GM12878 (cell line): ENCODE results near the gene MXRA7. TPM values are rescaled to one million over a fixed set of nuclear protein-coding genes. Genes with fewer than 3 reads are reported as not detected.

Source experiments
- ATAC-seq: fragments of 200-7000 bp; cut with Tn5 transposase; 3 replicates; pipeline ENCODE4 v1.9.1; 2020; ENCODE audit warnings: mild to moderate bottlenecking, moderate library complexity
- Bru-seq: library from RNA; stranded (reverse); fragments of 400-500 nt; gene quantifications from one replicate; lab custom pipeline; 2021; lab: Mats Ljungman, UMichigan
- BruChase-seq, 2 experiments: library from RNA; stranded (reverse); fragments of 400-500 nt; gene quantifications; one replicate each; lab custom pipeline; 2021; lab: Mats Ljungman, UMichigan
- BruUV-seq: library from RNA; stranded (reverse); fragments of 400-500 nt; replicated peaks from 2 replicates; lab custom pipeline; 2021; lab: Mats Ljungman, UMichigan
- CTCF ChIA-PET: fragments of 300-600 bp; sonication (Branson Sonifier 250); formaldehyde crosslinking; extraction: SDS; loops from one replicate; lab custom pipeline; 2021; ENCODE audit warnings: inconsistent platforms; lab: Yijun Ruan, JAX
- POLR2A ChIA-PET: fragments of 350-600 bp; formaldehyde crosslinking; extraction: SDS; loops from one replicate; lab custom pipeline; 2021; ENCODE audit warnings: inconsistent platforms; lab: Charles Lee
- RAD21 ChIA-PET: fragments of 300-600 bp; sonication (Branson Sonifier 250); formaldehyde crosslinking; loops from one replicate; lab custom pipeline; 2023; ENCODE audit warnings: antibody characterized with exemption; ENCODE audit not compliant: unreplicated experiment; lab: Charles Lee
- SMC1A ChIA-PET: fragments of 300-600 bp; sonication (Branson Sonifier 250); formaldehyde crosslinking; loops from one replicate; lab custom pipeline; 2023; ENCODE audit not compliant: unreplicated experiment, uncharacterized antibody; lab: Charles Lee
- DNase-seq: peaks from one replicate; pipeline ENCODE4 v3.0.0-alpha.2; 2011; ENCODE audit warnings: low read depth, low spot score
- FAIRE-seq: peaks from 3 replicates; lab custom pipeline; 2011; peaks lifted over from hg19 to GRCh38; lab: Jason Lieb, UNC
- H2AFZ ChIP-seq: 2 replicates; pipeline ENCODE4 v1.6.0; 2011; ENCODE audit warnings: low read depth, low read length, control low read depth; ENCODE audit not compliant: control insufficient read depth
- H3K27ac ChIP-seq: 2 replicates; pipeline ENCODE4 v1.5.1; 2011; ENCODE audit warnings: control low read depth; ENCODE audit not compliant: control insufficient read depth, insufficient read depth
- H3K27me3 ChIP-seq, 2 experiments: replicated peaks in 1 of 2; 2 replicates each; pipeline versions ENCODE4 v1.6.0 to v1.6.1; 2011; ENCODE audit warnings: low read length in 1 of 2; ENCODE audit not compliant: control insufficient read depth in 2 of 2, insufficient read depth in 2 of 2
- H3K36me3 ChIP-seq, 2 experiments: 2 replicates each; pipeline ENCODE4 v1.5.1; 2011; ENCODE audit warnings: low read length in 1 of 2; ENCODE audit not compliant: control insufficient read depth in 2 of 2, insufficient read depth in 2 of 2
- H3K4me1 ChIP-seq: 2 replicates; pipeline ENCODE4 v1.6.1; 2011; ENCODE audit warnings: mild to moderate bottlenecking, low read length, moderate library complexity, mixed read lengths; ENCODE audit not compliant: control insufficient read depth, insufficient read depth
- H3K4me2 ChIP-seq: 2 replicates; pipeline ENCODE4 v1.6.0; 2011; ENCODE audit warnings: control low read depth; ENCODE audit not compliant: control insufficient read depth, insufficient read depth
- H3K4me3 ChIP-seq: fragments of 200-600 bp; sonication (generic); 2 replicates; pipeline ENCODE4 v1.5.1; 2016
- H3K79me2 ChIP-seq: 2 replicates; pipeline ENCODE4 v1.6.0; 2011; ENCODE audit warnings: low read length; ENCODE audit not compliant: control insufficient read depth, insufficient read depth
- H3K9ac ChIP-seq: 2 replicates; pipeline ENCODE4 v1.8.0; 2011; ENCODE audit warnings: low read length, control low read depth, mixed read lengths; ENCODE audit not compliant: control insufficient read depth, insufficient read depth
- H3K9me3 ChIP-seq: replicated peaks from 3 replicates; pipeline ENCODE4 v1.5.1; 2011; ENCODE audit warnings: mild to moderate bottlenecking, low read length; ENCODE audit not compliant: control insufficient read depth, insufficient read depth
- H4K20me1 ChIP-seq: 2 replicates; pipeline ENCODE4 v1.6.0; 2011; ENCODE audit not compliant: control insufficient read depth, insufficient read depth
- EGR1 ChIP-seq, 2 experiments: IDR thresholded peaks; 1 replicate in 1 of 2; 2 replicates in 1 of 2; pipeline ENCODE4 v1.6.1; 2011 to 2012; ENCODE audit warnings: low read depth in 2 of 2, low read length in 2 of 2, borderline replicate concordance in 1 of 2, mild to moderate bottlenecking in 1 of 2, moderate library complexity in 1 of 2
- NFYB ChIP-seq: IDR thresholded peaks from 2 replicates; pipeline ENCODE4 v1.6.1; 2011; ENCODE audit warnings: low read depth, mild to moderate bottlenecking, low read length, improper control_type of control experiment, moderate library complexity; ENCODE audit not compliant: insufficient read depth
- WGBS: methylation state at CpG from one replicate; pipeline ENCODE4 v1.1.6; 2016; ENCODE audit warnings: low lambda C conversion rate; ENCODE audit not compliant: insufficient replicate concordance, insufficient coverage; ENCODE audit errors: missing lambda C conversion rate; 5-methylcytosine and 5-hydroxymethylcytosine counted together
- in situ Hi-C: fragments of 300-500 bp; cut with MboI; formaldehyde crosslinking; loops from 9 replicates; pipeline ENCODE4 v1.14.3; 2018; ENCODE audit warnings: mixed read lengths
- intact Hi-C: fragments of 100-400 bp; cut with micrococcal nuclease; formaldehyde crosslinking; loops from one replicate; pipeline ENCODE4 v1.14.2; 2022; ENCODE audit not compliant: unreplicated experiment
- long read RNA-seq, 2 experiments: library from polyadenylated mRNA; unstranded; transcript quantifications; one replicate each; pipeline ENCODE4 v2.0.0, GENCODE V29; 2019 to 2020
- polyA minus RNA-seq, 3 experiments: library from RNA; depleted of rRNA, polyadenylated mRNA; stranded (reverse); fragments of >200 nt; gene quantifications; 2 replicates each; pipeline ENCODE4 v1.2.3, GENCODE V29; 2011
- polyA plus RNA-seq, 11 experiments: library from polyadenylated mRNA; depleted of rRNA in 4 of 11; unstranded in 6 of 11; stranded (reverse) in 5 of 11; fragments of >200 nt; fragmentation: Nextera tagmentation in 4 of 11; fragmentation: Illumina TruSeq in 1 of 11; extraction: Ambion mirVana in 4 of 11; extraction: Trizol in 1 of 11; gene quantifications; 1 replicate in 1 of 11; 2 replicates in 10 of 11; pipeline versions ENCODE4 v1.2.1 to v1.2.3, GENCODE V29; 2011 to 2016; ENCODE audit warnings: inconsistent platforms in 2 of 11, missing spikeins in 2 of 11, low read depth in 1 of 11
- total RNA-seq, 4 experiments: library from RNA; depleted of rRNA in 3 of 4; stranded (reverse); fragments of >200 nt in 3 of 4; fragmentation: Illumina TruSeq in 1 of 4; extraction: Trizol in 1 of 4; gene quantifications; 2 replicates each; pipeline versions ENCODE4 v1.2.1 to v1.2.3, GENCODE V29; 2013 to 2021
- TF ChIP-seq, protein P1 (sequence below): fragments of 450-650 bp; IDR thresholded peaks from 2 replicates; pipeline ENCODE4 v1.6.1; 2017; ENCODE audit warnings: mild to moderate bottlenecking, moderate library complexity

The MXRA7 gene, protein sequence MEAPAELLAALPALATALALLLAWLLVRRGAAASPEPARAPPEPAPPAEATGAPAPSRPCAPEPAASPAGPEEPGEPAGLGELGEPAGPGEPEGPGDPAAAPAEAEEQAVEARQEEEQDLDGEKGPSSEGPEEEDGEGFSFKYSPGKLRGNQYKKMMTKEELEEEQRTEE
- 0.33 and 0.54 TPM in 2 replicates for total RNA-seq (2013; cell fraction: nucleolus; rRNA removed)
- total RNA-seq (2014; rRNA removed), result 0.56 and 1.9 TPM in 2 replicates
- 0.49 and 0.60 TPM in 2 replicates for total RNA-seq (2014; rRNA removed; fragmentation: Illumina TruSeq; extraction: Trizol)
- 1.1 and 1.3 TPM in 2 replicates for total RNA-seq (2021)
- polyA plus RNA-seq (2011; ENCODE audit: low read depth), result 0.50 TPM
- polyA plus RNA-seq (2011; rRNA removed), result 0.15 and 0.30 TPM in 2 replicates
- polyA plus RNA-seq (2011; cell fraction: cytosol; rRNA removed), result 0.03 and 0.06 TPM in 2 replicates
- polyA plus RNA-seq (2011; cell fraction: nucleus; rRNA removed), result 0.06 and 0.07 TPM in 2 replicates
- polyA plus RNA-seq (2012), result 0.66 and 0.87 TPM in 2 replicates
- polyA plus RNA-seq (2014; fragmentation: Illumina TruSeq; extraction: Trizol), result 0.96 and 3.4 TPM in 2 replicates
- polyA plus RNA-seq (2014; fragmentation: Nextera tagmentation; extraction: Ambion mirVana), result under 1 TPM; 0.03 to 0.16 TPM
- 0.48 and 2.0 TPM in 2 replicates for polyA plus RNA-seq (2014; rRNA removed)
- polyA plus RNA-seq (2016; fragmentation: Nextera tagmentation; extraction: Ambion mirVana), result under 1 TPM; 0.08 to 0.18 TPM
- 0.10 TPM in 1 of 2 replicates, not detected in the other for polyA minus RNA-seq (2011; rRNA and poly(A)+ RNA removed)
- not detected in 2 replicates for polyA minus RNA-seq (2011; cell fraction: cytosol; rRNA and poly(A)+ RNA removed)
- polyA minus RNA-seq (2011; cell fraction: nucleus; rRNA and poly(A)+ RNA removed), result not detected in 2 replicates
- Bru-seq, nascent RNA, result percentile 35 among the genes with signal in this experiment
- BruChase-seq, experiment 1, labeled RNA remaining after a 6-hour chase, result percentile 33 among the genes with signal in this experiment
- BruChase-seq, experiment 2, labeled RNA remaining after a 2-hour chase, result percentile 28 among the genes with signal in this experiment
- long read RNA-seq, experiment 1, result 0 reads
- long read RNA-seq, experiment 2, result 0 reads

DNA sequence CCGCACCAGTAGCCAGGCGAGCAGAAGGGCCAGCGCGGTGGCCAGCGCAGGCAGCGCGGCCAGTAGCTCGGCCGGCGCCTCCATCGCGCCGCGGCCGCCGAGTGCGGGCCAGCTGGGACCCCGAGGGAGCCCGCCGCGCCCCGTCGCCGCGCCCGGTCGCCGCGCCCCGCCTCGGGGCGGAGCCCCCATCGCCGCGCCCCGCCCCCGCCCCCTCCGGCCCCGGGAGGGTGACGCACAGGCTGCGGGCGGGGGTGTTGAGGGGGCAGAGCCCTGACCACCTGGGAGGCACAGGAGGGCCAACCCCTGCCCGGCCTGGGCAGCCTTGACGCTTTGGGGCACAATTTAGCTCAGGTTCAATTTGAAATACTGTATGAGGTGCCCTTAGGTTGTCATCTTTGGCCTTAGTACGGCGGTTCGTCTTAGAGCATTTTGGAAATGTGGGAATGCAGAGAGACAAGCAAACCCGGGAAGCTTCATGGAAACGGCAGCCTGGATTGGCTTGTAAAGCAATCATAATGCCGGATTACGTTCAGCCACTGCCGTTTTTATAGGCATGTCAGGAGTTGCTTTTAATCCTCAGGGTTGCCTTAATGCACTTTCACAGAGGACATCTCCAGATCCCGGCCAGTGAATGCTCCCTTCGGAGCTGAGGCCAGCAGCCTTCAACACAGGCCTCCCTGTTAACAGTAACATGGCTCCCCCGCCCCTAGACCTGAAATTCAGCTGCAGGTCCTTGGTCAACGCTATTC, at the start of gene MXRA7:
MXRA7 (minus strand) TSS at position 103 of the 749 bp plus-strand sequence; CDS start at position 84, 19 bp downstream.
- POLR2A ChIA-PET, result no interaction called here
- TF ChIP-seq NFYB (no peak), EGR1 (IDR thresholded peaks at IDR 0.05; ENCODE audit: borderline replicate concordance in 1 of 2, low read depth in 2 of 2, low read length in 2 of 2) (peak in 1 of 2 experiments; percentile 74; a peak in 2 of 3 replicates)
- TF ChIP-seq, protein P1, sequence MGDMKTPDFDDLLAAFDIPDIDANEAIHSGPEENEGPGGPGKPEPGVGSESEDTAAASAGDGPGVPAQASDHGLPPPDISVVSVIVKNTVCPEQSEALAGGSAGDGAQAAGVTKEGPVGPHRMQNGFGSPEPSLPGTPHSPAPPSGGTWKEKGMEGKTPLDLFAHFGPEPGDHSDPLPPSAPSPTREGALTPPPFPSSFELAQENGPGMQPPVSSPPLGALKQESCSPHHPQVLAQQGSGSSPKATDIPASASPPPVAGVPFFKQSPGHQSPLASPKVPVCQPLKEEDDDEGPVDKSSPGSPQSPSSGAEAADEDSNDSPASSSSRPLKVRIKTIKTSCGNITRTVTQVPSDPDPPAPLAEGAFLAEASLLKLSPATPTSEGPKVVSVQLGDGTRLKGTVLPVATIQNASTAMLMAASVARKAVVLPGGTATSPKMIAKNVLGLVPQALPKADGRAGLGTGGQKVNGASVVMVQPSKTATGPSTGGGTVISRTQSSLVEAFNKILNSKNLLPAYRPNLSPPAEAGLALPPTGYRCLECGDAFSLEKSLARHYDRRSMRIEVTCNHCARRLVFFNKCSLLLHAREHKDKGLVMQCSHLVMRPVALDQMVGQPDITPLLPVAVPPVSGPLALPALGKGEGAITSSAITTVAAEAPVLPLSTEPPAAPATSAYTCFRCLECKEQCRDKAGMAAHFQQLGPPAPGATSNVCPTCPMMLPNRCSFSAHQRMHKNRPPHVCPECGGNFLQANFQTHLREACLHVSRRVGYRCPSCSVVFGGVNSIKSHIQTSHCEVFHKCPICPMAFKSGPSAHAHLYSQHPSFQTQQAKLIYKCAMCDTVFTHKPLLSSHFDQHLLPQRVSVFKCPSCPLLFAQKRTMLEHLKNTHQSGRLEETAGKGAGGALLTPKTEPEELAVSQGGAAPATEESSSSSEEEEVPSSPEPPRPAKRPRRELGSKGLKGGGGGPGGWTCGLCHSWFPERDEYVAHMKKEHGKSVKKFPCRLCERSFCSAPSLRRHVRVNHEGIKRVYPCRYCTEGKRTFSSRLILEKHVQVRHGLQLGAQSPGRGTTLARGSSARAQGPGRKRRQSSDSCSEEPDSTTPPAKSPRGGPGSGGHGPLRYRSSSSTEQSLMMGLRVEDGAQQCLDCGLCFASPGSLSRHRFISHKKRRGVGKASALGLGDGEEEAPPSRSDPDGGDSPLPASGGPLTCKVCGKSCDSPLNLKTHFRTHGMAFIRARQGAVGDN, result 0 out of 2 replicates have a peak, but pooled peaks have one; percentile 22
- Histone ChIP-seq H3K27ac (no peak within 1 kb of the TSS), H3K4me3 (peak within 1 kb of the TSS; percentile 32; the same call in 1 of the 2 replicates), H3K4me1 (peaks cover 8% of the 10 kb centered on the region), H4K20me1 (peaks cover 5% of the 10 kb centered on the region), H2AFZ (0 out of 2 replicates have a peak within 1 kb of the TSS, but pooled peaks have one; percentile 29), H3K9me3 (no peaks in the 10 kb centered on the region), H3K9ac (no peak within 1 kb of the TSS), H3K4me2 (peak within 1 kb of the TSS; percentile 68), H3K79me2 (no peaks in the 10 kb centered on the region), H3K36me3 (peaks cover 2 to 12% of the 10 kb centered on the region in 2 experiments; a peak in 3 of 4 replicates), H3K27me3 (no peaks in the 10 kb centered on the region; a peak in 2 of 4 replicates)
- CTCF ChIA-PET, result interaction anchor here (0.9 kb wide), 1 partner anchor 8 kb away, joined by 3 read pairs; no protein-coding TSS in a partner anchor
- SMC1A ChIA-PET, result interaction anchor here (1.2 kb wide), 1 partner anchor 14 kb away, joined by 3 read pairs; no protein-coding TSS in a partner anchor
- in situ Hi-C loops, result no loop called here
- 40% methylated on average over 12 of the region's 56 CpGs for WGBS
- no peak for DNase-seq
- no TSS peak for BruUV-seq
- FAIRE-seq, result no peak
- peak; percentile 87 for ATAC-seq
- RAD21 ChIA-PET, result no interaction called here
- intact Hi-C loops, result loop anchor here (10.0 kb wide), 1 partner anchor 86 kb away; no protein-coding TSS in a partner anchor
